Measurements from ENCODE around the gene TNRC6A. TPM values are rescaled to one million over a fixed set of nuclear protein-coding genes. Genes with fewer than 3 reads are reported as not detected.

The TNRC6A gene
- total RNA-seq, 2 donors from 2014 or later, result 81.5 to 84.7 TPM

DNA sequence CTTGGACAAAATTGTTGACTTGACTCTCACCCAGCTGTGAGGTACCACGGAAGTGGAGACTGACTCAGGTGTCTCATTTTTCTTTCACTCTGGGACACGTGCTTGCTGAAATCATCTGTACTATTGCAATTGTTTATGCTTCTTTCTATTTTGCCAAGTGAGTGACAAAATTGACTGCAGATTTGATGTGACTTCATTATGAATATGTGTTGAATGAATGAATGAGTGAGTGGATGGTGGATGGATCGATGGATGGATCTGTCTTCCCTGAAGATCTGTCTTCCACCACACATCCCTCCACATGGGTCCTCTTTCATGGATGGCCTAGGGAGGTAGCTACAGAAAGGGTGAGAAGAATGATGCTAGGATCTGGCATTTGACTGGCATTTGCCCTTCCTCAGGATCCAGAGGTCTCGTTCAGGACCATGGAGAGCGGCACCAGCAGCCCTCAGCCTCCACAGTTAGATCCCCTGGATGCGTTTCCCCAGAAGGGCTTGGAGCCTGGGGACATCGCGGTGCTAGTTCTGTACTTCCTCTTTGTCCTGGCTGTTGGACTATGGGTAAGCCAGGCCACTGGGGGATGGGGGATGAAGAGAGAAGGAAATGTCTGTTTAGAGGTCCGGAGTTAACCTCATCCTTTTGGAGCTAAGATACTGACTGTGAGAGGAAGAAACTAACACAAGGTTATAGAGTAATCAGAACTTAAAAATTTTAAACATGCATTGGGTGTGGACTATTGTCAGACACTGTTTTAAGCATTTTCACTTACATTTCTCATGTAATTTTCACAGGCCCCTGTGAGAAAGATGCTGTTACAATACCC is 129.0 kb downstream of the TNRC6A start:
- Mint-ChIP-seq H3K27me3 (ENCODE audit: insufficient read depth) (no peaks in the 10 kb centered on the region), H3K27ac (no peak overlapping the region), H3K4me3 (no peak overlapping the region), H3K9me3 (no peaks in the 10 kb centered on the region), H3K4me1 (no peaks in the 10 kb centered on the region), H3K36me3 (ENCODE audit: low read depth) (no peaks in the 10 kb centered on the region)
- TF ChIP-seq, protein P1, sequence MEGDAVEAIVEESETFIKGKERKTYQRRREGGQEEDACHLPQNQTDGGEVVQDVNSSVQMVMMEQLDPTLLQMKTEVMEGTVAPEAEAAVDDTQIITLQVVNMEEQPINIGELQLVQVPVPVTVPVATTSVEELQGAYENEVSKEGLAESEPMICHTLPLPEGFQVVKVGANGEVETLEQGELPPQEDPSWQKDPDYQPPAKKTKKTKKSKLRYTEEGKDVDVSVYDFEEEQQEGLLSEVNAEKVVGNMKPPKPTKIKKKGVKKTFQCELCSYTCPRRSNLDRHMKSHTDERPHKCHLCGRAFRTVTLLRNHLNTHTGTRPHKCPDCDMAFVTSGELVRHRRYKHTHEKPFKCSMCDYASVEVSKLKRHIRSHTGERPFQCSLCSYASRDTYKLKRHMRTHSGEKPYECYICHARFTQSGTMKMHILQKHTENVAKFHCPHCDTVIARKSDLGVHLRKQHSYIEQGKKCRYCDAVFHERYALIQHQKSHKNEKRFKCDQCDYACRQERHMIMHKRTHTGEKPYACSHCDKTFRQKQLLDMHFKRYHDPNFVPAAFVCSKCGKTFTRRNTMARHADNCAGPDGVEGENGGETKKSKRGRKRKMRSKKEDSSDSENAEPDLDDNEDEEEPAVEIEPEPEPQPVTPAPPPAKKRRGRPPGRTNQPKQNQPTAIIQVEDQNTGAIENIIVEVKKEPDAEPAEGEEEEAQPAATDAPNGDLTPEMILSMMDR (conservative IDR thresholded peaks at IDR 0.05), result no peak
- Histone ChIP-seq H3K36me3 (ENCODE audit: control insufficient read depth, insufficient read depth, low read length) (no peaks in the 10 kb centered on the region), H3K4me3 (ENCODE audit: low read length) (no peak overlapping the region), H3K4me1 (ENCODE audit: control insufficient read depth, insufficient read depth, low read length) (no peaks in the 10 kb centered on the region), H3K27me3 (ENCODE audit: control insufficient read depth, insufficient read depth, low read length, poor library complexity, severe bottlenecking) (no peaks in the 10 kb centered on the region), H3K9me3 (ENCODE audit: control insufficient read depth, low read length) (no peaks in the 10 kb centered on the region), H3K9ac (ENCODE audit: extremely low read depth, low read length, poor library complexity, severe bottlenecking) (no peak overlapping the region), H3K27ac (ENCODE audit: low read depth, low read length) (no peak overlapping the region)
- peak; percentile 91 for DNase-seq
- 31 to 34% methylated on average over 5 to 8 of the region's 9 CpGs for WGBS, 2 experiments (ENCODE audit: insufficient coverage in 1 of 2, insufficient read length in 1 of 2)

DNA sequence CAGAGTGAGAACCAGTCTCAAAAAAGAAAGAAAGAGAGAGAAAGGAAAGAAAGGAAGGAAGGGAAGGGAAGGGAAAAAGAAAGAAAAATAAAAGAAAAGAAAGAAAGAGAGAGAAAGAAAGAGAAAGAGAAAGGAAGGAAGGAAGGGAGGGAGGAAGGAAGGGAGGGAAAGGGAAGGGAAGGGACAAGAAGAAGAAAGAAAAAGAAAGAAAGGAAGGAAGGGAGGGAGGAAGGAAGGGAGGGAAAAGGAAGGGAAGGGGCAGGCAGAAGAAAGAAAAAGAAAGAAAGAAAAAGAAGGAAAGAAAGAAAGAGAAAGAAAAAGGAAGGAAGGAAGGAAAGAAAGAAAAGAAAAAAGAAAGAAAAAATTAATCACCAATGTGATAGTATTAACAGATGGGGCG is 132.0 kb downstream of the TNRC6A start:
- H3K27ac ChIP-seq (ENCODE audit: low read depth, low read length), result no peak overlapping the region
- Mint-ChIP-seq H3K36me3 (ENCODE audit: low read depth) (no peaks in the 10 kb centered on the region), H3K27ac (no peak overlapping the region), H3K4me3 (no peak overlapping the region), H3K9me3 (no peaks in the 10 kb centered on the region), H3K27me3 (ENCODE audit: insufficient read depth) (no peaks in the 10 kb centered on the region), H3K4me1 (no peaks in the 10 kb centered on the region)
- WGBS, 2 experiments (ENCODE audit: insufficient coverage in 1 of 2, insufficient read length in 1 of 2), result 86 to 93% methylated on average over 1 of the region's 1 CpG
- peaks cover 11% of the 10 kb centered on the region for H3K9me3 ChIP-seq (ENCODE audit: control insufficient read depth, low read length)
- DNase-seq, result no peak
- H3K4me3 ChIP-seq (ENCODE audit: low read length), result no peak overlapping the region
- TF ChIP-seq, protein P1 (conservative IDR thresholded peaks at IDR 0.05), result no peak
- H3K4me1 ChIP-seq (ENCODE audit: control insufficient read depth, insufficient read depth, low read length), result no peaks in the 10 kb centered on the region
- H3K27me3 ChIP-seq (ENCODE audit: control insufficient read depth, insufficient read depth, low read length, poor library complexity, severe bottlenecking), result no peaks in the 10 kb centered on the region
- no peak overlapping the region for H3K9ac ChIP-seq (ENCODE audit: extremely low read depth, low read length, poor library complexity, severe bottlenecking)
- H3K36me3 ChIP-seq (ENCODE audit: control insufficient read depth, insufficient read depth, low read length), result no peaks in the 10 kb centered on the region

DNA sequence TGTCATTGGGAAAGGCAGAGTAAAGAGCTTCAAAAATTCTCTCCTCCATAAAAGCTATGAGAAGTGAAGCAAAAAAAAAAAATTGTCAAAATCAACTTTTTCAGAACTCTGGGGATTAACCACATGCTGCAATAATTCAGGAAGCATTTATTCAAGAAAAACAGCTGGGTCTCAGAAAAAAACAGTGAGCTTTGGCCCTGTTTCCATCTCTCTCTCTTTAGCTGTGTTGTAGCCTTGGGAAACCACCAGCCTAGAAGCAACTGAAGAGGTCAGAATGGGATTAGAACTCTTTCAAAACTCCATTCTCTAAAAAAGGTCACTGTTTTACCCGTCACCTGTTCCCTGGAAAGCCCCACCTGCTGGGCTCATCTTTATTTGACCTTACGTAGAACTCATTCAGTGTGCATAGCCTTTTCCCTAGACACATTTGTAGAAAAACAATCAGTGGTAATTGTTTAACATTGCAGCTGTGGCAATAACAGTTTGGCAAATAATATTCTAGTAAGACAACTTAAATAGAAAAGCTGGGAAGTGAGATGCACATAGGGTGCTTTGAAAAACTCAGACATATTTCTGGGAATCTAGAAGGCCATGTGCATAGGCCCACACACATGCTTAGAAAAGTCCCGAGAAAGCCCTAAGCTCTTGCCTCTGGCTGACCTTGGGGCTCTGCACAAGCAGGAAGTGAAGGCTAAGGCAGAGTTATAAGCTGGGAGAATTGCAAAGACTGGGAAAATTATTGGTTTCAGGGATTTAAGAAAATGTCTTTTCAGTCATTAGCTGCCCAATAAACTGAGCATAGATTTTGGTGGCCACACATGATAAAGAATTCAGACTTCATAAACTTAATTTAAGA is 134.4 kb downstream of the TNRC6A start:
- no peaks in the 10 kb centered on the region for H3K36me3 ChIP-seq (ENCODE audit: control insufficient read depth, insufficient read depth, low read length)
- Mint-ChIP-seq H3K4me1 (no peaks in the 10 kb centered on the region), H3K4me3 (no peak overlapping the region), H3K9me3 (no peaks in the 10 kb centered on the region), H3K27me3 (ENCODE audit: insufficient read depth) (no peaks in the 10 kb centered on the region), H3K27ac (no peak overlapping the region), H3K36me3 (ENCODE audit: low read depth) (no peaks in the 10 kb centered on the region)
- peaks cover 11% of the 10 kb centered on the region for H3K9me3 ChIP-seq (ENCODE audit: control insufficient read depth, low read length)
- no peak overlapping the region for H3K9ac ChIP-seq (ENCODE audit: extremely low read depth, low read length, poor library complexity, severe bottlenecking)
- no peak overlapping the region for H3K4me3 ChIP-seq (ENCODE audit: low read length)
- DNase-seq, result no peak
- no peak overlapping the region for H3K27ac ChIP-seq (ENCODE audit: low read depth, low read length)
- TF ChIP-seq, protein P1 (conservative IDR thresholded peaks at IDR 0.05), result no peak
- 73 to 92% methylated on average over 3 of the region's 3 CpGs for WGBS, 2 experiments (ENCODE audit: insufficient coverage in 1 of 2, insufficient read length in 1 of 2)
- H3K4me1 ChIP-seq (ENCODE audit: control insufficient read depth, insufficient read depth, low read length), result no peaks in the 10 kb centered on the region
- H3K27me3 ChIP-seq (ENCODE audit: control insufficient read depth, insufficient read depth, low read length, poor library complexity, severe bottlenecking), result no peaks in the 10 kb centered on the region

All from endodermal cell (in vitro differentiated cells).